ENCODE results near the gene SERINC3. TPM values are rescaled to one million over a fixed set of nuclear protein-coding genes. Genes with fewer than 3 reads are reported as not detected.

Gene SERINC3
- total RNA-seq, 3 donors from 2014 or later: 91.1 to 254 (median 100) TPM

GRCh38 chr20:44526129-44526528 lies 4.3 kb upstream of the SERINC3 start:
- H3K4me3 ChIP-seq: no peak overlapping the region
- DNase-seq (ENCODE audit: low spot score in 2 of 2): no peak
- no peaks in the 10 kb centered on the region for H3K36me3 ChIP-seq
- H3K9me3 ChIP-seq: no peaks in the 10 kb centered on the region
- peak overlapping the region in 1 of 2 donors; percentile 54 for H3K27ac ChIP-seq
- H3K27me3 ChIP-seq: no peaks in the 10 kb centered on the region
- intact Hi-C loops (cut with DNase I; ENCODE audit: low total_unique reads): no loop called here
- H3K4me1 ChIP-seq: no peaks in the 10 kb centered on the region
- TF ChIP-seq POLR2AphosphoS5 (IDR thresholded peaks at IDR 0.05): no peak
- TF ChIP-seq, protein P1, sequence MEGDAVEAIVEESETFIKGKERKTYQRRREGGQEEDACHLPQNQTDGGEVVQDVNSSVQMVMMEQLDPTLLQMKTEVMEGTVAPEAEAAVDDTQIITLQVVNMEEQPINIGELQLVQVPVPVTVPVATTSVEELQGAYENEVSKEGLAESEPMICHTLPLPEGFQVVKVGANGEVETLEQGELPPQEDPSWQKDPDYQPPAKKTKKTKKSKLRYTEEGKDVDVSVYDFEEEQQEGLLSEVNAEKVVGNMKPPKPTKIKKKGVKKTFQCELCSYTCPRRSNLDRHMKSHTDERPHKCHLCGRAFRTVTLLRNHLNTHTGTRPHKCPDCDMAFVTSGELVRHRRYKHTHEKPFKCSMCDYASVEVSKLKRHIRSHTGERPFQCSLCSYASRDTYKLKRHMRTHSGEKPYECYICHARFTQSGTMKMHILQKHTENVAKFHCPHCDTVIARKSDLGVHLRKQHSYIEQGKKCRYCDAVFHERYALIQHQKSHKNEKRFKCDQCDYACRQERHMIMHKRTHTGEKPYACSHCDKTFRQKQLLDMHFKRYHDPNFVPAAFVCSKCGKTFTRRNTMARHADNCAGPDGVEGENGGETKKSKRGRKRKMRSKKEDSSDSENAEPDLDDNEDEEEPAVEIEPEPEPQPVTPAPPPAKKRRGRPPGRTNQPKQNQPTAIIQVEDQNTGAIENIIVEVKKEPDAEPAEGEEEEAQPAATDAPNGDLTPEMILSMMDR (IDR thresholded peaks at IDR 0.05): no peak
- no peak for TF ChIP-seq POLR2A (IDR thresholded peaks at IDR 0.05)

DNA sequence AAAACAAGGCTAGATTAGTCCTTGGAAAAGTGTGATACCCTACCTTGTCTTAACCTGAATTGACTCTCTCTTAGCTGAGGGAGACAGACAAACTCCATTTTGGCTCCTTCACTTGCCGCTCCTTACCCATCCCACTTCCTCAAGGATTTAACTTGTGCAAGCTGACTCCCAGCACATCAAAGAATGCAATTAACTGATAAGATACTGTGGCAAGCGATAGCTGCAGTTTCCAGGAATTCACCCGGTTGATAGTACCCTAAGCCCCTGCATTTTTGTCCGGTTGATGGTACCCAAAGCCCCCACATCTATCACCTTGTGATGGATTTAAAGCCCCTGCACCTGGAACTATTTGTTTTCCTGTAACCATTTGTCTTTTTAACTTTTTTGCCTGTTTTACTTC lies 1.9 kb upstream of the SERINC3 start:
- intact Hi-C loops (cut with DNase I; ENCODE audit: low total_unique reads): no loop called here
- H3K27ac ChIP-seq: no peak overlapping the region
- TF ChIP-seq, protein P1 (IDR thresholded peaks at IDR 0.05): no peak
- TF ChIP-seq POLR2AphosphoS5 (IDR thresholded peaks at IDR 0.05): no peak
- H3K9me3 ChIP-seq: no peaks in the 10 kb centered on the region
- H3K27me3 ChIP-seq: no peaks in the 10 kb centered on the region
- no peak for DNase-seq (ENCODE audit: low spot score in 2 of 2)
- H3K36me3 ChIP-seq: no peaks in the 10 kb centered on the region
- H3K4me1 ChIP-seq: peaks cover 0 to 3% of the 10 kb centered on the region in 2 donors
- no peak overlapping the region for H3K4me3 ChIP-seq

- intact Hi-C loops (cut with DNase I; ENCODE audit: low total_unique reads): no loop called here
- Histone ChIP-seq H3K27ac (peak overlapping the region in 1 of 2 donors; percentile 100), H3K27me3 (no peaks in the 10 kb centered on the region), H3K9me3 (no peaks in the 10 kb centered on the region), H3K36me3 (no peaks in the 10 kb centered on the region), H3K4me3 (no peak overlapping the region), H3K4me1 (peaks cover 0 to 3% of the 10 kb centered on the region in 2 donors)
- no peak for DNase-seq (ENCODE audit: low spot score in 2 of 2)
- TF ChIP-seq, protein P1 (IDR thresholded peaks at IDR 0.05): no peak
- no peak for TF ChIP-seq POLR2A (IDR thresholded peaks at IDR 0.05)
- TF ChIP-seq POLR2AphosphoS5 (IDR thresholded peaks at IDR 0.05): no peak
Observed at GRCh38 chr20:44522841-44523240, 971 bp upstream of the SERINC3 start.

- Histone ChIP-seq H3K9me3 (no peaks in the 10 kb centered on the region), H3K36me3 (no peaks in the 10 kb centered on the region), H3K4me1 (peaks cover 0 to 3% of the 10 kb centered on the region in 2 donors), H3K27ac (peak overlapping the region; percentile 99 to 100), H3K27me3 (no peaks in the 10 kb centered on the region), H3K4me3 (peak overlapping the region; percentile 95 to 98 (median 95))
- TF ChIP-seq POLR2A (IDR thresholded peaks at IDR 0.05): no peak
- TF ChIP-seq, protein P1 (IDR thresholded peaks at IDR 0.05): no peak
- no peak for TF ChIP-seq POLR2AphosphoS5 (IDR thresholded peaks at IDR 0.05)
- intact Hi-C loops (cut with DNase I; ENCODE audit: low total_unique reads): no loop called here
- DNase-seq (ENCODE audit: low spot score in 2 of 2): no peak
Observed at GRCh38 chr20:44520881-44521280, 989 bp downstream of the SERINC3 start.

GRCh38 chr20:44518248-44518647 lies 3.6 kb downstream of the SERINC3 start:
- H3K27me3 ChIP-seq: no peaks in the 10 kb centered on the region
- H3K9me3 ChIP-seq: no peaks in the 10 kb centered on the region
- TF ChIP-seq, protein P1 (IDR thresholded peaks at IDR 0.05): no peak
- TF ChIP-seq POLR2AphosphoS5 (IDR thresholded peaks at IDR 0.05) (no peak), POLR2A (IDR thresholded peaks at IDR 0.05) (no peak)
- H3K36me3 ChIP-seq: no peaks in the 10 kb centered on the region
- H3K4me3 ChIP-seq: no peak overlapping the region
- H3K27ac ChIP-seq: no peak overlapping the region
- peaks cover 0 to 3% of the 10 kb centered on the region in 2 donors for H3K4me1 ChIP-seq
- DNase-seq (ENCODE audit: low spot score in 2 of 2): no peak
- intact Hi-C loops (cut with DNase I; ENCODE audit: low total_unique reads): no loop called here

Measured in breast epithelium (tissue), 4 donors.